ENCODE measurements around the gene MTX1.
"Not testable (repeated sequence)": the region's sequence is repeated elsewhere in the genome, so short reads cannot be mapped to it uniquely, and the experiment has no call there.

MTX1 gene

DNA sequence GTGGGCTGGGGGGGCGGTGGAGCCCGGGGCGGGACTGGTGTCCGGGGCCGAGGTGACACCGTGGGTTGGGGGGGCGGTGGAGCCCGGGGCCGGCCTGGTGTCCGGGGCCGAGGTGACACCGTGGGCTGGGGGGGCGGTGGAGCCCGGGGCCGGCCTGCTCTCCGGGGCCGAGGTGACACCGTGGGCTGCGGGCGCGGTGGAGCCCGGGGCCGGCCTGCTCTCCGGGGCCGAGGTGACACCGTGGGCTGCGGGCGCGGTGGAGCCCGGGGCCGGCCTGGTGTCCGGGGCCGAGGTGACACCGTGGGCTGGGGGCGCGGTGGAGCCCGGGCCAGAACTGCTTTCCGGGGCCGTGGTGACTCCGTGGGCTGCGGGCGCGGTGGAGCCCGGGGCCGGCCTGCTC is 18.6 kb upstream of the MTX1 start:
- not testable (repeated sequence) for DNase-seq (ENCODE audit: low spot score)

DNA sequence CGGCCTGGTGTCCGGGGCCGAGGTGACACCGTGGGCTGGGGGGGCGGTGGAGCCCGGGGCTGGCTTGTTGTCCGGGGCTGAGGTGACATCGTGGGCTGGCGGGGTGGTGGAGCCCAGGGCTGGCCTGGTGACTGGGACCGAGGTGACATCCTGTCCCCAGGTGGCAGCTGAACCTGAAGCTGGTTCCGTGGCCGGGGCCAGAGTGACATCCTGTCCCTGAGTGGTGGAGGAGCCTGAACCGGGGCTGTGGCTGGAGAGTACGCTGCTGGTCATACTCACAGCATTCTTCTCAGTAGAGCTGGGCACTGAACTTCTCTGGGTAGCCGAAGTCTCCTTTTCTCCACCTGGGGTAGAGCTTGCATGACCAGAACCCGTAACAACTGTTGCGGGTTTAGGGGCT is 16.6 kb upstream of the MTX1 start:
- DNase-seq (ENCODE audit: low spot score), result no peak

DNA sequence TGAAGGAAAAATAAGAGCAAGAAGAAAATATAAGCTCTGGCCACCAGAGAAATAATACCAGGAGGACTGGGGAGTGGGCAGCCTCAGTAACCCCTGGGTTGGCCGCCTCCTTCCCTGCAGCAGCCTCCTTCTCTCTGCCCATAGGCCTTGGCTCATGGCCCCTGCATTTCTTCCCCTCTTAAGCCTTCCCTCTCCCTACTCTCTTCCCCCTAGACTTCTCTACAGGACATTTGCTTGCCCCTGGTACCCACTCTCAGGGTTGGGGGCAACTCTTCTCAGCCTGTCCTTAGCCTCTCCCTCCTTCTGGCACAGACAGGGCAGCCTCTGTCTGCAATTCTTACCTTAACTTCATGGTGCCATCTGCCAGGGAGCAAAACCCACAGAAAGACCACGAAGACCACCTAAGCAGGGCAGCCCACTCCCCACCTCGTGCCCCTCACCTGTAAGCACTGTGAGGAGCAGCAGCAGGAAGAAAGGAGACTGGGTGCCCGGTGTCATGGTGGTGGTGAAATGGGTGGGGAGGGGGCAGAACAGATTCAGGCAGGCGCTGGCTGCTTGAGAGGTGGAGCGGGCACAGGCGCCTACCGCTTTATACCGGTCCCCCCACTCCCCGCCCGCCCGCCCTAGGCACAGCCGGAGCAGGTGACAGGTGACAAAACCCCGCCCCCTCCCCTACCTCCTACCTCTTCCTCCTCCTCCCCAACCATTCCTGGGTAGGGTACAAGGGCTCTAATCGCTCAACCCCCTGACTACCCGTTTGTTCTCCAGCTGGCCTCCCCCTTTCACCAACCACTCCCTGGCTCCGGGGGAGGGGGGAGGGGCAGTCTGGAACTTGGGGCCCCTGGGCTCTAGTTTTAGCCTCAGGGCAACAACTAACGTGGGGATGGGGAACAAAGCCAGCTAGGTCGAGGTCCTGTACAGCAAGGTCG is 15.9 kb upstream of the MTX1 start:
- DNase-seq (ENCODE audit: low spot score), result peak; percentile 70

DNA sequence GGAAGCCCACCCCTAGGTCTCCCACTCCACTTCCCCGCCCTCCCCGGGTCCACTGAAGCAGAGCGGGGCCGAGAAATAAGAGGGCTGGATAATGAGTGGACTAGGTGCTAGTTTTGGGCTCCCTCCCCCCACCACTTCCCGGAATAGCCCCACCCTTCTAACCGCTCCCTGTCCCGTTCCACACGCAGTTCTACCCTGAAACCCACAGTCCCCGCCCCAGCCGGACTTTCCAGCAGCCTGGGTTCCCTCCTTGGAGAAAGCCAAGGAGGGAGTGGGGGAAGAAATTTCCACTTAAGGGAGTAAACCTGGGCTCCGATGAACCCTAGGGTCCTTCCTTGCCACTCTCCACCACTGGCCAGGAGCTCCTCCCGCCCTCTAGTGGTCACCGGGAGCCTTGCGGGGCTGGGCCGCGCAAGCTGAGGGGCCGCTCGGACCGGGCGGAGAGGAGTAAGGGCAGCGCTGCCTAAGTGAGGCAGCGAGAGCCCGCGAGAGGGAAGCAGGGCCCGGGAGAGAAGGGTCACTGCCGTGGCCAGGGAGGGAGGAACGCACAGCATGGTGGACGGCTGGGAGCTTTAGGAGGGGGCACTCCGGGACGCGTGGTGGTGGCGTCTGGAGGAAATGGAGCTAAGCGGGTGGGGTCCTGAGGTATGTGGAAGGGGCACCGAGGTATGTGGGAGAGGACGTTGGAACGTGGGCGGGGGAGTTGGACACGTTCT is 15.1 kb upstream of the MTX1 start:
- peak; percentile 86 for DNase-seq (ENCODE audit: low spot score)

DNA sequence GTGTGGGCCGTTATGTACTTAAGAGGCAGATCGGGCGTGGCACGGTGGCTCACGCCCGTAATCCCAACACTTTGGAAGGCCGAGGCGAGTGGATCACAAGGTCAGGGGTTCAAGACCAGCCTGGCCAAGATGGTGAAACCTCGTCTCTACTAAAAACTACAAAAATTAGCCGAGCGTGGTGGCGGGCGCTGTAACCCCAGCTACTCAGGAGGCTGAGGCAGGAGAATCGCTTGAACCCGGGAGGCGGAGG is 14.6 kb upstream of the MTX1 start:
- not testable (repeated sequence) for DNase-seq (ENCODE audit: low spot score)

DNA sequence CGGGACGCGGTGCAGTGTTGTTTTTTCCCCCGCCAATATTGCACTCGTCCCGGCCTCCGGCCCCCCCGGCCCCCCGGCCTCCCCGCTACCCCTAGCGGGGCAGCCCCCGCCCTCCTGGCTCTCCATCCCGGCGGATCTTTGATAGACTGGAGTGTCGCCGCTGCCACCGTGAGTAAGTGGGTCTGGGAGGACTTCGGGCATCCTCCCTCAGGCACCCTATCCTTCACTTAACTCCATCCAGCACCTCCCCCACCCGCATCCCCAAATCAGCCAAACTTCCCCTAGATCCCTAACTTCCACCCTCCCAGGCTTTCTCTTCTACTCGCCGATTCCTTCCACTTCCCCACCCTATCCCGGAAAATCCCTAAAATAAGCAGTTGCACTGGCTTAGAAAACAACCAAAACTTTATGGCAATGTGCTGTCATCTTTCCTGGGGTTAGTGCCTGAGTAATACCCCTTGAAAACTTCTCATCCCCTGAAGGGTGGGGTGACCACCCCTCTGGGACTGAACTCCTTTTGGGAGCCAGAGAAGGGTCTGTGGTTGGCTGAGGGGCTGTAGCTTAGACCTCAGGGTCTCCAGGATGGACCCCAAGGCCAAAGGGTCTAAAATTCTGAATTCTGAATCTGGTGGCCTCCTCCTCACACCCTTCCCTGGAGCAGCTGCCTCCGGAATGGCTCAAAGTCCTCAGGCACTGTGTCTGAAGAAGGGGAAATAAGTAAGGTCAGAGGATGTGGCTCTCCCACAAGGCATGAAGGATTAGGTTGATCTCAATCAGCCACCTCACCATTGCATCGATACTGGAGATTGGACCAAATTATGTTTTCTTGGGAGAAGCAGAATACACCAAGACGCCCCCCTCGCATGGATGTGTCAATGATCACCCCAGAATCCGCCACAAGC is 13.0 kb upstream of the MTX1 start:
- DNase-seq (ENCODE audit: low spot score), result no peak

DNA sequence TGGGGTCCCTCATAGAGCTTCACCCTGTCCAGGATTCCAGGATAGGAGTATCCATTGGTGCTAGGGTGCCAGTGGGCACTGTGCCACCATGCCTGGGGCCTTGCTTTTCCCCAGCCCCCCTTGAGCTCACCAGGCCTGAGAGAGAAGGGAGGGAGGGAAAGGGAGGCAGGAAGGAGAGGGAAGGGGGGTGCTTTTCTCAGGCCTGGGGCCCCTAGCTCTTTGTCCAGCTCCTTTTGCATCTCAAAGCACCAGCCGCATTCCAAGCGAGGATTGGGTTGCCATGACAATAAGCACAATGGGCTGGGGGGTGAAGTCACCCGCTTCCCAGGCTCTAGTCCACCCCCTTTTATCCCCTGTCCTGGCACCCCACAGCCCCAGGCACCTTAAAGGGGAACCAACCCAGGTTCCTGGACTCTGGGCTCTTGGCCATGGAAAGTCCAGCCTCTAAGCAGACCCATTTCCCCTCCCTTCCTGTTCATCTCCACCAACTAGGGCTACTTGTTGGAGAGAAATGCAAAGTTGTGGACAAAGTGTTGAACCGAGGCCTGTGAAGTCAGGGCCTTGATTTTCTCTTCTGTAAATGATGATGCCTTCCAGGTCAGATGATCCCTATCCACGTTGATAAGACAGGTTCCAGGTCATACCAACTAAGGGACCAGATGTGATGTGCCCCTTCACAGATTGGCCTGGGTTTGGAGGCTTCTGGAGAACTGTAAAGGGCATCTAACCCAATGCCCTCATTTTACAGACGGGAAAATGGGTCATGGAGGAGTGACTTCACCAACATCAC is 12.2 kb upstream of the MTX1 start:
- DNase-seq (ENCODE audit: low spot score), result no peak

DNA sequence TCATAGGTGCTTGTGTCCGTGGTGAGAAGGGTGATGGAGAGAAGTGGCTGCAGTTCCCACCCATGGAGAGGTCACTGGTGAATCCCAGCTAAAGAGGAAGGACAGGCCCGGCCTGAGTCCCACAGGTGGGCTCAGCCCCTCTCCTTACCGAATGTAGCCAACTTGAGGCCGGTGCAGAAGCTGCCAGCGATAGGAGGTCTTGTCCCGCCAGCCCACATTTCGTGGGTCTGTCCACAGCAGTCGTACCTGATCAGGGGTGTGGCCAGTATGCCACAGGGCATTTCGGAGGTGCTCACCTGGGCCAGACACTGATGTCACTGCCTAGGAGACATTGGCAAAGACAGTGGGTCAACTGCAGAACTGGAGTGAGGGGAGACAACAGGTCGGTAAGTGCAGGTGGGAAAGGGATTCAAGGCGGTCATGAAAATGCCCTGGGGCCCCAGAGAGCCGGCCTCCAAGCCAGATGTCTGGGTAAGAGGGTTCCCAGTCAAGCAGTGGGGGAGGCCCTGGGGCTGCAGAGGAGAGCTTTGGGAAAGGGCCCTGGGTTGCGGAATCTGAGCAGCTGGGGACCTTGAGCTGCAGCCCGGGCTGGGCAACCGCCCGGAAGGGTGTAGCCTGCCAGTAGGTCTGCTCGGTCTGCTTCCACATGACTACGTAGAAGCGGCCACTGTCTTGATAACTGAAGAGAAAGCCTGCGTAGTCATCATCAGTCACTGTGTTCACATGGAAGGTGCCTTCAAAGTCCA is 11.4 kb upstream of the MTX1 start:
- no peak for DNase-seq (ENCODE audit: low spot score)

DNA sequence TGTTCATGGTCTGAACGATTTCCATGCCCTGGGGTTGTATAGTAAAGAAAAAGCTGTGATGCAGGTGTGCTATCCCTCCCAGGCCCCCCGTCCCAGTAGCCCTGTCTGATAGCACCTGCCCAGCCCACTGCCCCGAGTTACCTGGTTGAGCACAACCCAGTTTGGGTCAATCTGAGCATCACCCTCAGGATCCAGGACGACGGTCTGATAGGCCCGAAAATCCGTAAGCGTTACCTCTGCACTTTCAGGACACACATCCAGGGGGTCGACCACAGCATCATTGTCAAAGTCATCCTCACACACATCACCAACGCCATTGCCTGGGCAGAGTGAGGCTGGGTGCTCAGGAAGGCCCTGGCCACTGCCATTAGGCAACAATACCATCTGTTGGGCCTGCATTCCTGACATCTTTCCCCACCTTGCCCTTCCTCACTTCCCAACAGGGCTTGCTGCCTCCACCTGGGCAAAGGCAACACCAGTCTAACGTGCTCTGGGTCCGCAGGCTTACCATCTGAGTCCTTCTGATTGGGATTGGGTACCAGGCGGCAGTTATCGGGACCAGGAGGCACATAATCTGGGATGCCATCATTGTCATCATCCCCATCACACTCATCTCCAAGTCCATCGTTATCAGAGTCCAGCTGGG is 10.5 kb upstream of the MTX1 start:
- no peak for DNase-seq (ENCODE audit: low spot score)

DNA sequence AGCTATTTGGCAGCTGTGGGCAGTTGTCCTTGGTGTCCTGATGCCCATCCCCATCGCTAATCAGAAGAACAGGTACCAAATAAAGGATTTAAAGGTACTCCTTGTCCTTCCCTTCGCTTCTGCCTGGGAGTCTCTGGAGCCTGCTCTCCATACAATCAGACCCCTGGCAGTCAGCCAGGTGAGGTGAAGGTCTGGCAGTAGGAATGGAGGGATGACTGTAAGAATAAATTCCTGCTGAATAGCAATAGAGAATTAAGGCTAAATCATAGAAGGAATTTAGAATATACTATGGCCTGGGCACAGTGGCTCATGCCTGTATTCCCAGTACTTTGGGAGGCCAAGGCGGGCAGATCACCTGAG is 10.0 kb upstream of the MTX1 start:
- no peak for DNase-seq (ENCODE audit: low spot score)

DNA sequence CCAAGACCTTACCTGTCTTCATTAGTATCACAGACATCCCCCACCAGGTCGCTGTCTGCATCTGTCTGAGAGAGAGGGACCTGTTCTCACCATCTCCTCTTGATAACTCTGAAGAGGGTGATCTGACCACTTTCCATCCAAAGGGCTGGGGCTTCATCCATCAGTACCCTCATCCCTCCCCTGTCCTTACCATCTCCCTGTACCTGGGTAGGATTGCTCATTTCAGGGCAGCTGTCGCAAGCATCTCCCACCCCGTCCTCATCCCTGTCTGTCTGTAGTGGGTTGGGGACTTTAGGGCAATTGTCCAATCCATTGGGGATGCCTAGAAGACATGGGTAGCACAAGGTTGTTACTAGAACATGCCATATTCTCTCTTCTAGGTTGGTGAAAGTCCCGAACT is 8.7 kb upstream of the MTX1 start:
- no peak for DNase-seq (ENCODE audit: low spot score)

DNA sequence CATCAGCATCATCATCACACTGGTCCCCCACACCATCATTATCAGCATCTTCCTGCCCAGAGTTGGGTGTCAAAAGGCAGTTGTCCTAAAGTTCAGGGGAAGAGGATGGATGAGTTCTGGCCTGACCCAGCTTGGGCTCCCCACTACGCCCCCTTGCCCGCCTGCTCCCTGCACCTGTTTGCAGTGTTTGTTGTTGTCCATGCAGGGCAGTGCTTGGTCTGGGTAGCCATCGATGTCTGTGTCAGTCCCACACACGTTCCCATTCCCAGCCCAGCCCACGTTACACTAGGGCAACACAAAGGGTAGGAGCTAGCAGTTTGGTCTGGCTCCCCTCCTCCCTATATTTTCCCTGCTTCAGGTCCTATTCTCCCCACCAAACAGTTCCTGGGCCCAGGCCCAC is 7.6 kb upstream of the MTX1 start:
- no peak for DNase-seq (ENCODE audit: low spot score)

DNA sequence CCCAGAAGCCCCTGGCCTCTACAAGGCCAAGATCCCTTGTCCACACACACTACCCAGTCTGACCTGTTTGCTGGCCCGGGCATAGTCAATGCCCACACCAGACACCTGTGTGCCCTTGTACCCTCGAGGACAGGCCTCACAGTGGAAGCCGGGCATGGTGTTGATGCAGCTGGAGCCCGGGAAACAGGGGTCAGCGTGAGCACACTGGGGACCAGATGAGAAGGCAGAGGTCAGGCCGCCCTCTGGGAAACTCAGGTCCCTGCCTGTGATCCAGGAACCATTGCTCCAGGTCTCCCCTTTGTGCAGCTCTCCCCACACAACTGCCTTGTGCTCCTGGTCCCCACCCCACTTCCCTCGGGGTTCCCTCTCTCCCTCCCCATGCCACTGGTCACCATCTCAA is 6.3 kb upstream of the MTX1 start:
- no peak for DNase-seq (ENCODE audit: low spot score)

DNA sequence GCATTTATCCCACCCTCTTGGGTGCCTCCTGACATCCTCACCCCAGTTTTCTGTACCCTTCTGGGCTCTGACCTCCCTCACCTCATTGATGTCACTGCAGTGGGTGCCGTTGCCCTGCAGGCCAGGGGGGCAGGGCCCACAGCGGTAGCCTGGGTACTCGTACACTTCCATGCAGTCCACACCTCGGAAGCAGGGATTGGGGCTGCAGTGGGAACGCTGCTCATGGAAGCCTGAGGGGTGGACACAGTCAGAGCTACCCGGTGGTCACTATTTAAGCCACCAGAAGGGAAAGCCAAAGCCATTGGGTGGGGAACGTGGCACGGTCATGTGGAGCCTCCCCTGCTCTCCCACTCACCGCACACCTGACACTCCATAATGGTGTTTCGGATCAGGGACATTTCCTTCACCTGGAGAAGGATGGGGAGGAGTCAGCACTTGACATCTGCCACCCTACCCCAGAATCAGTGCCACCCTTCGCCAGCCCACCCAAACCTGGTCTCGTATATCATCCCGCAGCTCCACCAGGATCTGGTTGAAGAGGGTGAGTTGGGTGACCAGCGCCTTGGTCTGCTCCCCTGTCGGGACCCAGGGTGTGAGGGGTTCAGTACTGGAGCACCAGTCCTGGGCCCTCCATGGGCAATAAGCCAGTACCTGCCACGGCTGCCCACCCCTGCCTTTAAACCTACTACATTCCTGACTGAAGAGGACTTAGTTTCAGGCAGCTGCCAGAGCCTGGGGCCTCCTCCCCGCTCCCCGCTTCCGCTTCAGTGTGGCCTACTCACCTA is 5.6 kb upstream of the MTX1 start:
- DNase-seq (ENCODE audit: low spot score), result no peak

DNA sequence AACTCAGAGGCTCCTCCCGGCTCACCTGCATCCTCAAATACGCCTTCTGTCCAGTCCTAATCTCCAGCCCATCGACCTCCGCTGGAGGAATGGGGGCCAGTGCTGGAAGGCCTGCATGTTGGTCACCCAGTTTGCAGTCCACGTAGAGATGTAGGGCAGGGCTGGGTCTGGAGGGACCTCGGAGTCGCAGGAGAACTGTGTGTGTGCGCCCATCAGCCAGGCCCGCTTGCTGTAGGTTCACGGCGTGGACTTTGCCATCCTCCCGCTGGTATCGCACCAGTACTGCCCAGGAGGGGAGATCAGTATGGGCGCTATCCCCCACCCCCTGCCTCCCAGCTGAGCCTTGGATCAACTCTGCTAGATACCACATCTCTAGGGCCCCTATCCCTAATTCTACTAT is 3.5 kb upstream of the MTX1 start:
- DNase-seq (ENCODE audit: low spot score), result no peak

DNA sequence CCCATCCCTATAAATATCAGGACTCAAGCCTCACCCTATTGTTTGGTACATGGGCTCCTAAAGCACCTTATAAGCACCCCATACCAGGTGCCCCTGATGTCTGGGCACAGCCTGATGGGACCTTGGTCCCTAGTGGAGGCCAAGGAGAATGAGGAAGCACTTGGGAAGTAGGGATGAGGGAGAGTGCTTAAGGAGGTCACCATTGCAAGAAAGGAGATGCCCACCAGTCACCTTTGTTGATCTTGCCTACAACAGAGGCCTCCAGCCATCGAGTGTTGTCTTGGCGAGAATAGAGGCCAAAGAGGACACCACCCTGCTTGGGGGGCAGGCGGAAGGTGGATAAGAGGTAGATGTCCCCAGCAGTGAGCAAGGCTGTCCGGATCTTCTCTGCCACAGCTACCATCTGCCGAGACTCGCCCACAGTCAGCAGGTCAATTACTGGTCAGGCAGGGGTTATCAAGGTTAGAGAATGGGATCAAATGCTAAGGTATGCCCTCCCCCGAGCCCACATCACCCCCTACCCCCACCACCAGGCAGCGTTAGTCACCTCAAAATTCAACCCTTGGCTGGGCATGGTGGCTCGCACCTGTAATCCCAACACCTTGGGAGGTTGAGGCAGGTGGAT is 2.4 kb upstream of the MTX1 start:
- no peak for DNase-seq (ENCODE audit: low spot score)

DNA sequence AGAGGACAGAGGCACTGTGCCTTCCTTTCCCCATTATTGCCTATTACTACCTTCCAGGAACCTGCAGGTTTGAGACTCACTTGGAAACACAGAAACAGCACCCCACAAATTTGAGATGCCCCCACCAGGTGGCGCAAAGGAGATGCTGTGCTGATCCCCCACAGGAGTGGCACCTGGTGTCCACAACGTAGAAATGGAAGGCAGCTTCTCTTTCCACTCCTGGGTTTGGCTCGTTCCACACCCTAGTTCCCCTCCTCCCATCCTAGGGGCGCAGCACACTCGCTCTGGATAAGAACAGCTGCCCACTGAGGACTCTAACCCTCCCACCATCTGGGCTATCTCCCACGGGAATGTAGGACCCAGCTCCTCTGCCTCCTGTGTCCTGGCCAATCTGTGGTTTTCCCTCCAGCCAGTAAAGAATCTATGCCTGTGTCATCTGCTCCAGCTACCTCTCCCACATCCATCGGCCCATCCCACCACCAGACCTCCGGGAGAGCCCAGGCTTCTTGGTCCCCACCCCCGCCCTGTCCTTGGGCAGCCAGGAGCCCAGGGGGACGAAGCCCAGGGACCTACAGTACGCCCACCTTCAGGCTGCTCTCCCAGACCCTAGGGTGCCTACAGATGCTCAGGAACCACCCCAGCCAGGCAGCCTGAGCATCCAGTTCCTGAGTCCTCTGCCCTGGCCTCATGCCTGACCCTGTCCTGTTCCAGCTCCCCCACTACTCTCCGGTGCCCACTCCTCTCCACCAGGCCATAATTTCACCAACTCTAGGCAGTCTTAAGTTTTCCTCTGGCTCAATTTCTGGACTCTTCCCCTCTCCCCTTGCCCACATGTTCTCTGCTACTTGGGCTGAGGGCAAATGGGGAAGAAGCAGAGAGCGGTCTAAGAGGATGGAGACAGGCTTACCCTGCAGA is 1.3 kb upstream of the MTX1 start:
- peak; percentile 79 for DNase-seq (ENCODE audit: low spot score)

DNA sequence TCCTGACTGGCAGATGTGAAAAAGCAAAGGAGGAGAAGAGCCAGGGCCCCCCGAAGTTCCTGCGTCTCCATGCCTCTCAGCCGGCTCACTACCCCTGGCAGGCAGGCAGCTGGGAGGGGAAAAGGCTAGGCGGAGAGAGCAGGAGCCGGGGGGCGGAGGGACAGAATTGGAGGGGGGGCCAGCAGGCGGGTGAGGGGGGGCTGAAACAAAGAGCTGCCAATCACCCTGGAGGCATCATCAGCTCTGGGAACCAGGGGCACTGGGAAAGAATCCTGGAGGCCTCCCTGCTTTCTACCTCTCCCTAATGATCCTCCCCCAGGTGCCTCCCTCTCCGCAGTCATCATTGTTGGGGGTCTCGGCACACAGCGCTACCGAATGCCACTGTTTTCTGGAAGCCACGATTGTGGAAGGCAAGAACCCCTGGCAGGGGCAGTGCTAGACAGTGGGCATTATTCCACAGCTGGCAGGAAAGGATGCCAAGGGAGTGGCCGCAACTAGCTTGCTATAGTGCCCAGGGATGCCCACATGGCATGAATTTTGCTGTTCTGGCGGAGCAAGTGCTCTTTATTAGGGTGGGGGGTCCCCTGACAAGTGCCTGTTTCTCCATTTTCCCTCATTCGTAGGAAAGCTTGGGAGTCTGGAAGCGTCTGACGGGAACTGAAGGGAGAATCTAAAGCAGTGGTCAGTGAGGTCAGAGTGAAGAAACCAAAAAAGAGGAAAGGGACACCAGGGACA is 522 bp upstream of the MTX1 start, which contains the start of gene THBS3:
THBS3 (minus strand) TSS at position 92 of the 735 bp plus-strand sequence; CDS start at position 71, 21 bp downstream.
- no peak for DNase-seq (ENCODE audit: low spot score)

All from SW480 (cell line).